HG02938 (cell line): ENCODE data around the gene TRPV3.
"Not testable (repeated sequence)": the region's sequence is repeated elsewhere in the genome, so short reads cannot be mapped to it uniquely, and the experiment has no call there.

Source experiments
- ATAC-seq: cut with Tn5 transposase; IDR thresholded peaks from one replicate; pipeline ENCODE4 v1.9.1; 2021; ENCODE audit warnings: mild to moderate bottlenecking, moderate library complexity; ENCODE audit not compliant: unreplicated experiment

The TRPV3 gene

DNA sequence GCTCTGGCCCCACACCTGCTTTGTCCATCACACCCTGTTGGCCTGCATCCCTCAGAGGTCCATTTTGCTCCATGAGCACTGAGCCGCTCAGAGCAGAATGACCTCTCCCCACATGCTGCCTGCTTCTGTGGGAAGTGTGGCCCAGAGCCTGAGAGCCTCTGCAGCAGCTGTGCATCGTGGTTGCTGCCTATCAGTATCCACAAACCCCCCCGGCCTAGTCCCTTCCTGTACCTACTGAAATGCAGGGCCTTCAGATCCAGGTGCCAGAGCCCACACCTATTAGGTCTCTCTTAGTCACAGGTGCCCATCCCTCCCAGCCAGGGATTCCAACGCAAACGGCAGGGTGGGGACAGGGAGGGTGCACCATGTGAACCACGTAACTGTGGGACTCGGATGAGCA is 16.6 kb upstream of the TRPV3 start:
- ATAC-seq = no peak

DNA sequence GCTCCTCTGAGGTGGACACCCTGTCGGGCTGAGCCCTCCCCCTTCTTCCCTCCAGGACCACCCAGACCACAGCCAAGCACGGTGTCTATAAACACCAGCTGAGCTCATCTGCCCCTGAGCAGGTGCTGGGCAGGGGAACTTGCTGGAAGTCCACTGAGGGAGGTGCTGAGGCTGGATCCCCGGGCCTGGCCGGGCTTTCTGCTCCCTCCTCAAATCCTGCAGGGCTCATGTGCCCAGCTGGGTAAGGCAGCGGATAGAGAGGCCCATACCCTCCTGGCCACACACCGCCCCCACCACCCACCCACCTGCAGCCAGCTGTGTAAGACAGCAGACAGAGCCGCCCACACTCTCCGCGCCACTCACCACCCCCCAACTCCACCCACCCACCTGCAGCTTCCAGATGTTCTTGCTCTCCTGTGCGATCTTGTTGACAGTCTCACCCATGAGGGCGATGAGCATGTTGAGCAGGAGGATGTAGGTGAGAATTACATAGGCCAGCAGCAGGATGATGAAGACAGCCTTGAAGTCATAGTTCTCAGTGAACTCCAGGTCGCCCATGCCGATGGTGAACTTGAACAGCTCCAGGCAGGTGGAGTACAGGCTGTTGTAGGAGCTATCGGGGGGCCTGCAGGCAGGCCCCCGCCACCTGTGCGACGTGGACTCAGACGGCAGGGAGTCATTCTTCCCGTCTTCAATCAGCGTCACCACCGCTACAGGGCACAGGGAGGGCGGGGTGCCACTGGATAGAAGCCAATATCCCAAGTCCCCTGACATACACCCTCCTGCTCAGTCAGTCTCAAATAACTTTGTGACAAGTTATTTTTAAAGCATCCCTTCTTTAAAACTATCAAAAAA is 15.9 kb upstream of the TRPV3 start:
- no peak for ATAC-seq

DNA sequence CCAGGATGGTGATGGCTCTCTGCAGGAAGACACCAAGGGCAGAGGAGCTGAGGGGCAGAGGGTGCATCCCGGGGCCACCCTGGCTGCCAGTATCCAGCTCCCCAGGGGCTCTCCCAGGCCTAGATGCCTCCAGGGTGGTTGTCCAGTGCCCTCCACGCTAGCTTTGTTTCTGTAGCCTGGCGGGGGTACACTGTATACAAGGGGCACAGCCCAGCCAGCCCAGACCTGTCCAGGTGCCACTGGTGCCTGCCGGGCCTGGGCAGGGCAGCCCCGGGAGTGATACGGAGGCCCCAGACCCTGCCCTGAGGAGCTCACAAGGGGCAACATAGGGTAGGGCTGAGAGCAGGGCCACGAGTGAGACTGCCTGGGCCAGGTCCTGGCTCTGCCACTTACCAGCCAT is 14.6 kb upstream of the TRPV3 start:
- no peak for ATAC-seq

DNA sequence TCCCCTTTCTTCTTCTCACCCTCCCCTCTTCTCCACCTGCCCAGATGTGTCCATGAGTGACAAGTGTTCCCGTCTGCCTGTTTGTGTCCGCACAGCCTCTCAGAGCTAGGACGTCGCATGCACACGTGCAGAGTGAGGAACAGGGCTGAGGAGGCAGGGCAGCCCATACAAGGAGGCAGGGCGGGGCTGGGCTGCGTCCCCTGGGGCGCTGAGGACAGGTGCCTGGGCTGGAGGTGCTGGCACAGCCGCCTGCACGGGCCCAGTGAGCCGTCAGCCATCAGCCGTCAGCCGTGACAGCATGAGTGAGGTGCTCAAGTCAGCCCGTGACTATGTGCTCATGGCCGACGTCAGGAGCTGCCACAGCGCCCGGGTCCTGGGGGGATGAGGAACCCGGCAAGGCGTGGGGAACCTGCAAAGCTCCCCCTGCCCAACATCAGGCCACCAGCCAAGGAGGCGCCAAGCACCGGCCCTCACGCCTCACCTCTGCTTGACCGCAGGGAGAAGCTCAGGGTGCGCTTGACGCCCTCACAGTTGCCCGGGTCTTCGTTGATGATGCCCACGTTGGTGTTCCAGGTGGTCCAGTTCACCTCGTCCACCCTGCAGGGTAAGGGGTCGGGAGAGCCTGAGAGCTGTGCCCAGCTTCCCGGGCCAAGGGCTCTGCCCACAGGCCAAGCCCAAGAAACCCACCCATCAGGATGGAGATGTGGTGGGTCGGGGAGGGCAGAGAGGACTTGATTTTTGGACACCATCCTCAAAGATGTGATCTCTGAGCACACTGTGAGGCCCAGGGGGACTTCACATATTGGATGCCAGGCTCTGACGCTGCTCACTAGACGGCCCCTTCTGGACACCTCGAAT is 13.7 kb upstream of the TRPV3 start:
- no peak for ATAC-seq

DNA sequence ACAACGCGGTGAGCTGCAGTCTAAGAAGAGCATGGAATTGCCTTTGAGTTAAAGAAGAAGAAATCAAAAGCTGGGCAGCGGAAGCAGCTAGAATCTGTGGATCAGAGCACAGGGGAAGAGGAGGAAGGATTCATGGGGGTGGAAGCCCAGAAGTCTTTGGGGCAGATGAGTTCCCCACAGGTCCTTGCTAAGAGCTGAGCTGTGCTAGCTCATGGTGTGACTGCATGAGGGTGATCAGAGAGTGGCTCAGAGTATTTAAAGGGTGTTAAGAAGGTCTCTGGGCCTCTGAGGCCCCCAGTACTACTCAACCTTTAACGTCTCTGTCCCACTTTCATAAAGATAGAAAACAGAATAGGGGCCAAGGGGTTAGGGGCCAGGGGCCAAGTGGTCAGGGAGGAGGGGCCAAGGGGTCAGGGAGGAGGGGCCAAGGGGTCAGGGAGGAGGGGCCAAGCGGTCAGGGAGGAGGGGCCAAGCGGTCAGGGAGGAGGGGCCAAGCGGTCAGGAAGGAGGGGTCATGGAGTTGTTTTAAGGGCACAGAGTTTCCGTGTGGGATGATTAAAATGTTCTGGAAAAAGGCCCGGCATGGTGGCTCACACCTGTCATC is 12.0 kb upstream of the TRPV3 start:
- no peak for ATAC-seq

DNA sequence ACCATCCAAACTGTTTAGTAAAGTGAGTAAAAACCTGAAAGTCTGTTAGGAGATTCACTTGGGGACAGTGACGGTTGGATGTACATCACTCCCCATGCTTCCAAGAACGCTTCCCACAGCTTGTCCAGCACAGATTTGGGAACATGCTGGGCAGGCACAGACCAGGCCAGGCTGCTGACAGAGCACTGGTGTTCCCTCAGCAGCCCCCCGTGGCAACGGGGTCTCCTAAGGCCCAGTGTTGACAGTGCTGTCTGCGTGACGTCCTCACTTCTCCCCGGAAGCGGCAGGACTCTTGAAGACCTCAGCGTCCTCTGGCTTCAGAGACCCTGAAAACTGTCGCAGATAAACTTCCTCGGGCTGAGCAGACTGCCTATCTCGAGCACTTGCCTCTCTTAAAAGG is 8.9 kb upstream of the TRPV3 start:
- no peak for ATAC-seq

DNA sequence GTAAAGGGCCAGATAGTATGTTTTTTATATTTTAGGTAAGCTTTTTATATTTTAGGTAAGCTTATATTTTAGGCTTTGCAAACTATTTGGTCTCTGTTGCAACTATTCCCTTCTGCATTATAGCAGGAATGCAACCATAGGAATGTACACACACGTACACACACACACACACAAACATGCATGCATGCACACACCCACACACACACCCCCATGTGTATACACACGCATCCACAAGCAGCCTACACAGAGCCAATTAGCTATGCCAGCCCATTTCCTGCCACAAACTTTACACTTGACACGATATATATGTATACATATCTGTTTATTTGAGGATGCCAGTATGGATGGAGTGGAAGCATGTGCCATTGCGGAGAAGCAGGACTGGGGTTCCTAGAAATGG is 7.5 kb upstream of the TRPV3 start:
- no peak for ATAC-seq

DNA sequence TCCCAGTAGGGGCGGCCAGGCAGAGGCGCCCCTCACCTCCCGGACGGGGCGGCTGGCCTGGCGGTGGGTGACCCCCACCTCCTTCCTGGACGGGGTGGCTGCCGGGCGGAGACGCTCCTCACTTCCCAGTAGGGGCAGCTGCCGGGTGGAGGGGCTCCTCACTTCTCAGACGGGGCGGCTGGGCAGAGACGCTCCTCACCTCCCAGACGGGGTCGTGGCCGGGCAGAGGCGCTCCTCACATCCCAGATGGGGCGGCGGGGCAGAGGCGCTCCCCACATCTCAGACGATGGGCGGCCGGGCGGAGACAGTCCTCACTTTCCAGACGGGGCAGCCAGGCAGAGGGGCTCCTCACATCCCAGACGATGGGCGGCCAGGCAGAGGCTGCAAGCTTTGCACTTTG is 6.6 kb upstream of the TRPV3 start:
- not testable (repeated sequence) for ATAC-seq

DNA sequence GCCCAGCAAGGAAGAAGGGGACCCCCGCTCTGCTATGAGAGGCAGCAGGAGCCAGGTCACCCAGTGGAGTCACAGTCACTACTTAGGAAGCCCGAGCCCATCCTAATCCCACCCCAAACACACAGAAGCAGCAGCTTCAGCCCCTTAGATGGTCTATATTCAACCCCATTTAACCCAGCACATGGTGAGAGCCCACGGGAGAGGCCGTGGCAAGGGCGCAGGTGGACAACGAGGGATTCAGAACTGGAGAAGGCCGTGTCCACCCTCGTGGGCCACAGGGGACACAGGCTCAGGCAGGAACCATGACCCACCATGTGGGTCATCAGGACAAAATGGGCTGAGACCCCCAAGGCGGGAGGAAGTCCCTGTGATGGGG is 1.6 kb upstream of the TRPV3 start:
- no peak for ATAC-seq

DNA sequence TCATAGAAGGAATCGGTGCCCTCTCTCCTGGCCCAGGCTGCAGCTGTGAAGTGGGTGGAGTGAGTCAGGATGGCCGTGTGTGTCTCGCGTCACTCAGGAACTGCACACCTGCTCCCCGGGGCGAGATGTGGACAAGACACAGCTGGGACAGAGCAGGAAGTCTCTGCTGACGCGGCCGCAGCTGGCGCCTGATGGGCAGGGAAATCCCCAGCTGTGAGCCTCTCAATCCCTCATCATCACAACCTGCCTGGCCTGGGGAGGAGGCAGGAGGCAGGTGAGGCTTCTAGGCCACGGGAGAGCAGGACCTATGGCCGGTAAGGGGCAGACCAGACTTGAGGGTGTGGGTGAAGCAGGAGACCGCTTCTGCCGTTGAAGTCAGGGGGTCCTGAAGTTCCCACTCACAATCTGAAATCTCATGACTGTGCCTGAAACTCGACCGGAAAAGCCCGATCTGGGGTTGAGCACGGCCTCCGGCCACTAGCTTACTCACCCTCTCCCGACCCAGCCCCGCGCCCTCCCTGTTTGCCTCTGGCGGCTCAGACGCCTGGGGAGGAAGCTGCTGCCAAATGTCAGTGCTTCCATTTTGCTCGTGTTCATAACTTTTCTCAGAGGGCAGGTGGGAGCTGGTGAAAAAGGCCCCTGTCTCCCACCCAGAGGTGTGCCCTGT is 1.1 kb upstream of the TRPV3 start:
- peak; percentile 67 for ATAC-seq

DNA sequence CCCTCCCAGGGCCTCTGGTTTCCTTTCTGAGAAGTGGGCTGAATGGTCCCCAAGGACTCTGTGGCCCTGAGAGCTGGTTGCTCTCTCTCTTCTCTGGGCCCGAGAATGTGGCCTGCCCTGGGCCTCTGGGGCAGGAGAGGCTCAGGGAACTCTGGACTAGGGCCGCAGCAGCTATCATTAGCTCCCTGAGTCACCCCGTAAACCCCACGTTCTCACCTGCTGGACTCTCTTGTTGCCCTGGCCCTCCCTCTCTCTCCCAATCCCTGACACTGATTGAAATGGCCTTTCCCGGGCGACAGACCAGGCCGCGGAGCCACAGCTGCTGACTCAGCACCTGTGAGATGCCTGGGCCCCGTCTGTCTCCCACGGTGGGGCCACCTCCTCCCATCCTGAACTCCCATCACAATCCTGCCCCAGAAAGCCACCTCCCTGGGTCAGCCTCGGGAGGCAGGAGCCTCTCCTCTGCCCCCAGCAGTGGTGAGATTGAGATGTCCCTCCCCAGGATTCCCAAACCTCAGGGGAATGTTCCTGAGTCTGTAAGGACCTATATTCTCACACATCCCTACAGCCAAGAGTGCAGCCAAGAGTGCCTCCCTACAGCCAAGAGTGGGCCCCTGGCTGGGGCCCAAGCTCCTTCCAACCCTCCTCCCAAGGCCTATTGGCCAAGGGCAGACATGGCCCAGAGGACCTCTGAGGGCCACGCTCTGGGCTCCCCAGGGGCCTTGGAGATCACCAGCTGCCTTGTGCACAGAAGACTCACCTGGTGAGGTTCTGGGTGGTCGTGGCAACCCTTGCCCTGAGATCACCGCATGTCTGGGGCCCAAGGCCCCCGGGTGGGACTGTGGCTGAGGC is 470 bp downstream of the TRPV3 start:
- peak; percentile 10 for ATAC-seq

DNA sequence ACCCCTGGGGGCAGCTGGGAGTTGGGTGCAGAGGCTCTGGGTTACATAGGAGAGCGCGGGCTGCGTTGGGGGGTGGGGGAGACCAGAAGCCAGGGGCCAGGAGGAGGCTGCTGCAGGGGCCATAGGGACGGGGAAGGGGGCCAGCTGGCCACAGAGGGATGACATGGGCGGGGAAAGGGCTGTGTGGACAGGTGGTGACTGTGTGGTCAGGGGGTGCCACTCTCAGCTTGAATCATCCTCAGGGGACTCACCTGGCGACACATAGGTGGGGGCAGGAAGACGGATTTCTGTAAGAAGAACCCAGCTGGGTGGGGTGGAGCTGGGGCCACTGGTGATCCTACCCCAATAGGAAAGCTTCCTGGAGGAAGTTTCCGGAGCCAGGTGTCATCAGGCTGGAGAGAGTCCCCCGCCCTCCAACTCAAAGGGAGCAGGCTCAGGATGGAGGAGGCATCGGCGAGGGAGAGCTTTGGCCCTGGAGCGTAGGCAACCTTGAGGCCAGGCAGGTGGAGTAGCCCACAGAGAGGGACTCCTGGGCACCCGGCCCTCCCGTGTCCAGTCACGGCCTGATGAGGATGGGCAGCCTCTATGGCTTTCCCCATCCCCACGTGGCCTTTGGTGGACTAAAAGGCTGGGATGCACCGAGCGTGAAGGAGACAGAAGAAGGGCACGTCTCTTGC is 1.2 kb downstream of the TRPV3 start:
- ATAC-seq = no peak

DNA sequence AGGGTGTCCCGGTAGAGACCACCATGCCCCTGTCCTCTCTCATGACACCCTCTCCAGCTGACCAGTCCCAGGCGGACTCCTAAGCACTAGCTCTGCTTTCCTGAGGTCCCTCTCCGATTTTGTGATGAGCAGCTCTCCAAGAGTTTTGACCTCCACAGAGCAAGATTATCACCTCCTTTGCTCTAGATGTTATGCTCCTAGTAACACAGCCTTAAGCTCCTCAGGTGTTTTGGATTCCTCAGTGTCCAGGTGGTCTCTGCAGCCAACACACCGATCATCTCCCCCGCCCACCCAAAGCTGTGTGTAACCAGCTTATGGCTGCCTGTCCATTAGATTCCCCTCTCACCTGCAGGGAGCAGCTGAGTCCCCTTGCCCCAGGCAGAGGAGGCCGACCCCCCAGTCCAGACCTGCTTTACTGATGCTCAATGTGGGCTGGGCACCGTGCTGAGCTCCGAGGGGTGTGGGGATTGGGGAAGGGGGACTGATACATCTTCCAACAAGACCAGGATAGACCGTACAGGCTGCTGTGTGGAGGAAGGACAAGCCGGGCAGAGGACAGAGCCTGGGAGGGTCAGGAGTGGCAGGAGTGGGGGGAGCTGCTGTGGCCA is 2.3 kb downstream of the TRPV3 start:
- ATAC-seq = no peak

DNA sequence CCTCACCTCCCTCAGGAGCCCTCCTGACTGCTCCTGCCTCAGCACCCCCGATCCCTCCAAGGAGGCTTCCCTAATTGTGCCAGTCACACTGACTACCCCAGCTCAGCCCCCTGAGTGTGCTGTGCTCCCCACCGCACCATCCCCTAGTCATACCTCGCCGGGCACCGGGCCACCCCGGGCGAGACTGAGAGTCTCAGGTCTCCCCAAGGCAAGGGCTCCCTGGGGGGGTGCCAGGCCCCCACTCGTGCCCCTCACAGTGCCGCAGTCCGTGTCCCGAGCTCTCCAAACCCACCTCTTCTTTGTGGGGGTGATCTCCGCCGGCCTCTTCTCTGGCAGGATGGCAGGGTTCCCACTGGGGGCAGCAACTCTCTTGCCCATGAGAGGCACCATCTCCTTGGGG is 3.2 kb downstream of the TRPV3 start:
- ATAC-seq = no peak

DNA sequence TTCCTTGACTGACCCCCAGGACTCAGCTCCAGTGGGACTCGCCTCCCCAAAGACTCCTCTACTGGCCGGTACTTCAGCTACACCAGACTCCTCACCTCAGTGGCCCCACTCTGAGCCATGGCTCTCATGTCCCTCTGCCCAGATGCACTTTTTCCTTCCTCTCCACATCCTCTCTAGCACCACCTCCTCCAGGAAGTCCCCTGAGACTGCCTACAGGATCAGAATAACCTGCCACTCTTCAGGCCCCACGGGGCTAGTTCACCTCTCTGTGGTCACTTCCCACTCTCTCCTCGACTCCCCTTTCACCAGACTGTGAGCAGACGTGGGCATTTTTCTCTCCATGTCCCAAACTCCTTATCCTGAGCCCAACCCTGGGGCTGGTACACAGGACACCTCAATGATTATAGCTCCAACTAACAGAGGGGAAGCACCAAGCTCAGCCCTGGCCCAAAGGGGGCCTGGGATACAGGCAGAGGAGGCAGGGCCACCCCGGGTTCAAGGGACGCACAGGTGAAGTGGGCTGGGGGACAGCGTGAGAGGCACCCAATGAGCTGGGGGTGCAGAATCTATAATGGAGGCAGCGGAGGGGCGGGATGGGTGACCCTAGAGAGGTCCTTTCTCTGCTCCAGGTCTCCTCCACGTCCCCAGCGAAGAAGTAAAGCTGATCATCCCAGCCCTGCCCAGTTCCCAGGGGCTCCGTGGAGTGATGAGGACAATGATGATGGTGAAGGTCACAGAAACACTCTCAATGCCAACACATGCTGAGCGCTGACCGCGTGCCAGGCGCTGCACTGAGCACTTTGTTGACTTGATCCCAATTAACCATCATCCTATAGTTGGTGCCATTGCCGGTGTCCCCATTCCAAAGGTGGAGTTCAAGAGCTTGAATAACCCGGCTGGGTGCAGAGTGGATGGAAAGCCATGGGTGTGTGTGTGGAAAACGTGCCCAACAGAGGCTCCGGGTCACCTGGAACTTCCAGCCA is 3.9 kb downstream of the TRPV3 start:
- ATAC-seq = no peak

DNA sequence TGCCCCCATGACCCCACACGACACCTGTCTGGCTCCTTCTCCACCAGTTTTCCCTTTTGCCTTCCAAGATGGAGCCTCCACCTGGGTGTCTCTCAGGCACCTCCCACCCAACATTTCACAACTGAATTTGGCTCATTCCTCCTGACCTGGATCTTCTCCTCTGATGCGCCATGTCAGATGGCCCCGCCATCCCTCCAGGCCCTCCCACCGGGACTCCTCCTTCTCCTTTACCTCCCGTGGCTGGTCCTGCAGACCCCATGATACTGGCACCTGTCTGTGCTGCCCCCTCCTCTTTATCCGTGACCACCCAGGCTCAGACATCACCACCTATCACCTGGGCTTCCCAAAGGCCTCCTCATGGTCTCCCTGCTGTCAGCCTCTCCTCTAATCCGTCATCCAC is 4.7 kb downstream of the TRPV3 start:
- no peak for ATAC-seq

DNA sequence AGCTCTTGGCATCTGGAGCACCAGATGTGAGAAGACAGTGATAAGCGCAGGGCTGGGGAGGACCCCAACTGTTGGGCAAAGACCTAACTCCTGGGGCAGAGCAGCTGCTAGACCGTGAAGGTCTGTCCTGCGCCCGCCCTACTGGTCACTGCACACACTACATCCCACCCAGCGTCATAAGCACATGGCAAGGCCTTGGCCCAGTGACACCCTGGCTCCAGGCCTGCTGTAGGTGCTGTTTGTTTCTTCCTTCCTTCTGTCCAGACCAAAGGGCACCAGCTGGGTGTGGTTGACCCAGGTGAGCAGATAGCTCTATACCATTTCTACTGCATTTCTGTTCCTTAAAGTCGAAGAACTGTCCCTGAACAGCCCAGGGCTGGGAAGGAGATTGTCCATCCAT is 6.4 kb downstream of the TRPV3 start:
- no peak for ATAC-seq

DNA sequence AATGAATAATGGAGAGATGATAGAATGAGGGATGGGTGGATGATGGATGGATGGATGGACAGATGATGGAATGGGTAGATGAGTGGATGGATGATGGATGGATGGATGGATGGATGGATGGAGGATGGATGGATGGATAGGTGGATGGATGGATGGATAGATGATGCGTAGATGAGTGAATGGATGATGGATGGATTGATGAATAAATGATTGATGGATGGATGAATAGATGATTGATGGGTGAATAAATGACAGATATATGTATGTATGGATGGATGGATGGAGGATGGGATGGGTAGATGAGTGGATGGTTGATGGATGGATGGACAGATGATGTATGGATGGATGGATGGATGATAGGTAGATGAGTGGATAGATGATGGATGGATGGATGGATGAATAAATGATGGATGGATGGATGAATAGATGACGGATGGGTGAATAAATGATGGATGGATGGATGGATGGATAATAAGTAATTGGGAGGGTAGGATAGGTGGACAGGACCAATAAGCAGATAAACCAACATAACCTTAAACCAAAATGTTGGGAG is 7.9 kb downstream of the TRPV3 start:
- no peak for ATAC-seq
